Measurements from ENCODE around the gene FBXL15.

DNA sequence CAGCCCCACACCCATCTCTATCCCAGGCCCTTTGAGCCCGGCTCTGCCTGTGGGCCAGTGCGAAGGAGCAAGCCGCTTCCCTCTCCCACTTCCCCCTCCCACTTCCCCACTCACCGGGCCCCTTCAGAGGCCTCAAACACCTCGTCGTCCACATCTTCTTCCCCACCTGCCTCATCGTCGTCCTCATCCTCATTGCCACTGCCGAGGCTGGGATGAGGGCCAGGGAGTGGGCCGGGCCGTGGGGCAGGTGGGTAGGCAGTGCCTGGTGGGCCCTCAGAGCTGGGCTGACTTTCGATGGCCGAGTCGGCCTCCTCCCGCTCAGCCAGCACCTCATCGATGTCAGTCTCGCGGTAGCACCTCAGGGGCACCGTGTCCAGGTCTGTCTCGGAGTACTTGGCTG, 5.9 kb upstream of the FBXL15 start:
- TF ChIP-seq, protein P1, sequence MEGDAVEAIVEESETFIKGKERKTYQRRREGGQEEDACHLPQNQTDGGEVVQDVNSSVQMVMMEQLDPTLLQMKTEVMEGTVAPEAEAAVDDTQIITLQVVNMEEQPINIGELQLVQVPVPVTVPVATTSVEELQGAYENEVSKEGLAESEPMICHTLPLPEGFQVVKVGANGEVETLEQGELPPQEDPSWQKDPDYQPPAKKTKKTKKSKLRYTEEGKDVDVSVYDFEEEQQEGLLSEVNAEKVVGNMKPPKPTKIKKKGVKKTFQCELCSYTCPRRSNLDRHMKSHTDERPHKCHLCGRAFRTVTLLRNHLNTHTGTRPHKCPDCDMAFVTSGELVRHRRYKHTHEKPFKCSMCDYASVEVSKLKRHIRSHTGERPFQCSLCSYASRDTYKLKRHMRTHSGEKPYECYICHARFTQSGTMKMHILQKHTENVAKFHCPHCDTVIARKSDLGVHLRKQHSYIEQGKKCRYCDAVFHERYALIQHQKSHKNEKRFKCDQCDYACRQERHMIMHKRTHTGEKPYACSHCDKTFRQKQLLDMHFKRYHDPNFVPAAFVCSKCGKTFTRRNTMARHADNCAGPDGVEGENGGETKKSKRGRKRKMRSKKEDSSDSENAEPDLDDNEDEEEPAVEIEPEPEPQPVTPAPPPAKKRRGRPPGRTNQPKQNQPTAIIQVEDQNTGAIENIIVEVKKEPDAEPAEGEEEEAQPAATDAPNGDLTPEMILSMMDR (IDR thresholded peaks at IDR 0.05), result no peak
- TF ChIP-seq EP300 (IDR thresholded peaks at IDR 0.05) (no peak), POLR2AphosphoS5 (IDR thresholded peaks at IDR 0.05) (no peak), POLR2A (IDR thresholded peaks at IDR 0.05) (no peak)
